ENCODE measurements around the gene NUDT16L1. TPM values are rescaled to one million over a fixed set of nuclear protein-coding genes. Genes with fewer than 3 reads are reported as not detected.

NUDT16L1 gene
- total and polyA plus RNA-seq, 9 of the 15 experiments (the other 6 are each of a cell fraction or from before 2014, with no cell fraction given), result 1.4 to 37.6 (median 13.7) TPM

DNA sequence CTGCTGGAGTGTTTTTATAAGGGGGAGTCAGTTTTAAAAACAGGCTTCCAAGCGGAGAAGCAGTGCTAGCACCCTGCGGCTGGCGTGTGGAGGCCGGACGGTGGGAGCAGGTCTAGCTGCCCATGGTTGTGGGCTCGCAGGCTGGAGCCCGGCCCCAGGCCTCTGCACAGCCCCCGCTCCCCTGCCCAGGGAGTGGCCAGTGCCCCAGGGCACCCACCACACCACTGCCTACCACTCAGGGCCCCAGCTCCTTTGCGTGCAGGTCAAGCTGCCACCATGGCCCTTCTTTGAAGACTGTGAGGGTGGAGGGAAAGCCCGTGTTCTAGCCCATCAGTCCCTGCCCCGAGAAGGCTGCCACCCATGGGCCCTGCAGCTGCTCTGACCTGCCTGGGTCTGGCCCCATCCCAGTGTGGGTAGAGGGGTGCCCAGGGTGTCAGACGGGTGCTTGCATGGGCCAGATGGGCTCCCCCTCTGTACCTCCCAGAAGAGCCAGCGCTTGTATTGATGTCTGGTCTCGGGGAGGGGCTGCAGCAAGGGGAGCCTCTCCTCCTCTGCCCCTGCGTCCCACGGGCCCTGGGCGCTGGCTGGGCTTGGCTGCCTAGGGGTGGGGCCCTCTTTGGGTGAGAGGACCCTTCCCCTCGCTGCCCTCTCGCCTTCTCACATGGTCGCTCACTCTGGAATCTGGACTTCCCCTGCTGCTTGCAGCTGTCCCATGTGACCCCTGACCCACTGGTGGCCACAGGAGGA is 1.5 kb upstream of the NUDT16L1 start:
- no peak overlapping the region for H3K4me3 ChIP-seq
- peaks cover 12% of the 10 kb centered on the region for H3K79me2 ChIP-seq (ENCODE audit: control insufficient read depth, insufficient read depth, low read length)
- H3K9ac ChIP-seq (ENCODE audit: insufficient read depth in 1 of 2, low read depth in 2 of 2, low read length in 2 of 2), result peak overlapping the region in 1 of 2 experiments; percentile 58; a peak in 2 of 4 replicates
- in situ Hi-C loops (cut with MboI) (no loop called here), intact Hi-C loops (cut with micrococcal nuclease) (no loop called here)
- ChIA-PET CTCF (ENCODE audit: low intra/inter-chr PET ratio) (no interaction called here), POLR2A (interaction anchor here (0.5 to 1.1 kb wide), 3 partner anchors 9 to 1657 kb away, joined by 3 to 4 read pairs (median 3); no protein-coding TSS in a partner anchor)
- peaks cover 32% of the 10 kb centered on the region; the same call in 2 of the 3 replicates for H3K36me3 ChIP-seq (ENCODE audit: control insufficient read depth, insufficient read depth, low read length)
- H3K9me1 ChIP-seq (ENCODE audit: control insufficient read depth, insufficient read depth, low read length), result peaks cover 3% of the 10 kb centered on the region
- no peak for FAIRE-seq
- ATAC-seq, result no peak
- no peak overlapping the region for H3K27ac ChIP-seq (ENCODE audit: extremely low read depth, low read depth, low read length)
- peaks cover 8% of the 10 kb centered on the region; the same call in 1 of the 2 replicates for H4K20me1 ChIP-seq (replicated peaks; ENCODE audit: control insufficient read depth, insufficient read depth, low read length)
- BruUV-seq (replicated peaks), result no TSS peak
- no peaks in the 10 kb centered on the region for H3K9me3 ChIP-seq (replicated peaks; ENCODE audit: control insufficient read depth, insufficient read depth, low read depth, low read length)
- peaks cover 0 to 68% of the 10 kb centered on the region in 2 experiments; a peak in 3 of 5 replicates for H3K4me1 ChIP-seq (replicated peaks in 1 of 2; ENCODE audit: control insufficient read depth in 2 of 2, insufficient read depth in 2 of 2, low read length in 2 of 2)
- TF ChIP-seq RBM17 (IDR thresholded peaks at IDR 0.05; ENCODE audit: borderline replicate concordance, low read depth, low read length) (no peak), POLR2G (IDR thresholded peaks at IDR 0.05; ENCODE audit: low read depth, low read length) (peak; percentile 65), CBFB (CRISPR knock-in tag; IDR thresholded peaks at IDR 0.05) (0 out of 2 replicates have a peak, but pooled peaks have one; percentile 18), POLR2AphosphoS2 (IDR thresholded peaks at IDR 0.05; ENCODE audit: low read length) (0 out of 2 replicates have a peak, but pooled peaks have one; percentile 23)
- H3K27me3 ChIP-seq (ENCODE audit: control insufficient read depth in 2 of 2, insufficient read depth in 2 of 2, low read length in 2 of 2), result no peaks in the 10 kb centered on the region
- DNase-seq (ENCODE audit: extremely low read depth in 1 of 4, low spot score in 3 of 4), result no peak
- no peak overlapping the region for H2AFZ ChIP-seq (ENCODE audit: low read depth, low read length)
- 85% methylated on average over 18 of the region's 20 CpGs for WGBS (ENCODE audit: insufficient coverage, low coverage, missing lambda C conversion rate)
- no peak overlapping the region for H3K4me2 ChIP-seq (ENCODE audit: insufficient read depth, low read length)
